ENCODE data around the gene TMEM237.

GRCh38 chr2:201579536-201579935 is 63.8 kb downstream of the TMEM237 start:
- TF ChIP-seq CTCF (IDR thresholded peaks at IDR 0.05) (no peak), POLR2A (IDR thresholded peaks at IDR 0.05) (no peak)
